ENCODE data around the gene ASXL3. TPM values are rescaled to one million over a fixed set of nuclear protein-coding genes. Genes with fewer than 3 reads are reported as not detected.

The ASXL3 gene
- total RNA-seq, 4 donors from 2014 or later = 0.93 to 2.2 (median 1.5) TPM

GRCh38 chr18:33697498-33697897 lies 119.5 kb downstream of the ASXL3 start:
- H3K36me3 ChIP-seq = no peaks in the 10 kb centered on the region
- WGBS, 2 donors (ENCODE audit: low coverage in 1 of 2) = 50 to 100% methylated on average over 1 to 2 of the region's 2 CpGs
- H3K9me3 ChIP-seq = no peaks in the 10 kb centered on the region
- H3K27me3 ChIP-seq = no peaks in the 10 kb centered on the region
- TF ChIP-seq POLR2AphosphoS5 (IDR thresholded peaks at IDR 0.05) (no peak), CTCF (IDR thresholded peaks at IDR 0.05) (no peak), EP300 (IDR thresholded peaks at IDR 0.05) (no peak)
- no peak overlapping the region for H3K4me3 ChIP-seq
- H3K4me1 ChIP-seq = no peaks in the 10 kb centered on the region
- no peak for ATAC-seq
- H3K27ac ChIP-seq = no peak overlapping the region

GRCh38 chr18:33699372-33699771 lies 121.4 kb downstream of the ASXL3 start:
- H3K9me3 ChIP-seq = no peaks in the 10 kb centered on the region
- no peak overlapping the region for H3K4me3 ChIP-seq
- no peaks in the 10 kb centered on the region for H3K36me3 ChIP-seq
- no peak overlapping the region for H3K27ac ChIP-seq
- no peak for ATAC-seq
- no peaks in the 10 kb centered on the region for H3K4me1 ChIP-seq
- no peaks in the 10 kb centered on the region for H3K27me3 ChIP-seq
- no peak for TF ChIP-seq CTCF (IDR thresholded peaks at IDR 0.05)
- no peak for TF ChIP-seq EP300 (IDR thresholded peaks at IDR 0.05)
- TF ChIP-seq POLR2AphosphoS5 (IDR thresholded peaks at IDR 0.05) = no peak
- TF ChIP-seq POLR2A (IDR thresholded peaks at IDR 0.05) = no peak
- 90 to 95% methylated on average over 3 of the region's 3 CpGs for WGBS, 2 donors (ENCODE audit: low coverage in 1 of 2)

GRCh38 chr18:33700513-33700976 lies 122.5 kb downstream of the ASXL3 start:
- H3K36me3 ChIP-seq = no peaks in the 10 kb centered on the region
- H3K9me3 ChIP-seq = no peaks in the 10 kb centered on the region
- WGBS, 2 donors (ENCODE audit: low coverage in 1 of 2) = 93 to 94% methylated on average over 3 of the region's 3 CpGs
- no peak for ATAC-seq
- no peaks in the 10 kb centered on the region for H3K4me1 ChIP-seq
- no peak for TF ChIP-seq POLR2AphosphoS5 (IDR thresholded peaks at IDR 0.05)
- no peak for TF ChIP-seq EP300 (IDR thresholded peaks at IDR 0.05)
- TF ChIP-seq POLR2A (IDR thresholded peaks at IDR 0.05) = no peak
- TF ChIP-seq CTCF (IDR thresholded peaks at IDR 0.05) = no peak
- H3K4me3 ChIP-seq = no peak overlapping the region
- no peaks in the 10 kb centered on the region for H3K27me3 ChIP-seq
- H3K27ac ChIP-seq = no peak overlapping the region

- H3K4me1 ChIP-seq = no peaks in the 10 kb centered on the region
- H3K9me3 ChIP-seq = no peaks in the 10 kb centered on the region
- no peak overlapping the region for H3K27ac ChIP-seq
- no peak for TF ChIP-seq CTCF (IDR thresholded peaks at IDR 0.05)
- no peak for TF ChIP-seq POLR2A (IDR thresholded peaks at IDR 0.05)
- TF ChIP-seq POLR2AphosphoS5 (IDR thresholded peaks at IDR 0.05) = no peak
- H3K36me3 ChIP-seq = no peaks in the 10 kb centered on the region
- H3K27me3 ChIP-seq = no peaks in the 10 kb centered on the region
- no peak overlapping the region for H3K4me3 ChIP-seq
- ATAC-seq = no peak
- WGBS, 2 donors (ENCODE audit: low coverage in 1 of 2) = 100% methylated on average over 1 of the region's 1 CpG
These were observed 124.6 kb downstream of the ASXL3 start for GRCh38 chr18:33702625-33703024.

GRCh38 chr18:33706391-33706790 lies 128.4 kb downstream of the ASXL3 start:
- H3K27ac ChIP-seq = no peak overlapping the region
- H3K4me3 ChIP-seq = no peak overlapping the region
- H3K4me1 ChIP-seq = no peaks in the 10 kb centered on the region
- no peaks in the 10 kb centered on the region for H3K36me3 ChIP-seq
- no peaks in the 10 kb centered on the region for H3K9me3 ChIP-seq
- 0 to 18% methylated on average over 1 of the region's 1 CpG for WGBS, 2 donors (ENCODE audit: low coverage in 1 of 2)
- H3K27me3 ChIP-seq = no peaks in the 10 kb centered on the region
- TF ChIP-seq POLR2A (IDR thresholded peaks at IDR 0.05) (no peak), CTCF (IDR thresholded peaks at IDR 0.05) (no peak), POLR2AphosphoS5 (IDR thresholded peaks at IDR 0.05) (no peak), EP300 (IDR thresholded peaks at IDR 0.05) (no peak)
- ATAC-seq = no peak

Data from gastroesophageal sphincter (tissue), 4 donors.